Hepatocyte (in vitro differentiated cells): ENCODE measurements around the gene SLC51A. TPM values are rescaled to one million over a fixed set of nuclear protein-coding genes. Genes with fewer than 3 reads are reported as not detected.

Experiments used
- DNase-seq: peaks from one replicate; pipeline ENCODE4 v3.0.0-alpha.2; 2016; ENCODE audit warnings: low spot score
- H2AFZ ChIP-seq: fragments of 200-600 bp; sonication (generic); 2 replicates; pipeline ENCODE4 v1.6.0; 2016; ENCODE audit warnings: antibody characterized with exemption, mild to moderate bottlenecking
- H3K27ac ChIP-seq: fragments of 200-600 bp; sonication (generic); 2 replicates; pipeline ENCODE4 v1.5.1; 2016; ENCODE audit warnings: mild to moderate bottlenecking
- H3K27me3 ChIP-seq: fragments of 200-600 bp; sonication (generic); 2 replicates; pipeline ENCODE4 v1.6.1; 2016
- H3K36me3 ChIP-seq: fragments of 200-600 bp; sonication (generic); replicated peaks from 2 replicates; pipeline ENCODE4 v1.5.1; 2016; ENCODE audit warnings: low read depth; ENCODE audit not compliant: insufficient read depth
- H3K4me1 ChIP-seq: fragments of 200-600 bp; sonication (generic); 2 replicates; pipeline ENCODE4 v1.5.1; 2016; ENCODE audit warnings: mild to moderate bottlenecking, moderate library complexity; ENCODE audit not compliant: insufficient read depth
- H3K4me2 ChIP-seq: fragments of 200-600 bp; sonication (generic); 2 replicates; pipeline ENCODE4 v1.6.0; 2016
- H3K4me3 ChIP-seq: fragments of 200-600 bp; sonication (generic); 2 replicates; pipeline ENCODE4 v1.5.1; 2016; ENCODE audit warnings: mild to moderate bottlenecking
- H3K79me2 ChIP-seq: fragments of 200-600 bp; sonication (generic); 2 replicates; pipeline ENCODE4 v1.6.0; 2017; ENCODE audit warnings: mild to moderate bottlenecking
- H3K9me2 ChIP-seq: fragments of 200-600 bp; sonication (generic); replicated peaks from 2 replicates; pipeline ENCODE4 v1.6.0; 2017; ENCODE audit warnings: mild to moderate bottlenecking; ENCODE audit not compliant: insufficient read depth
- H3K9me3 ChIP-seq: fragments of 200-600 bp; sonication (generic); 2 replicates; pipeline ENCODE4 v1.5.1; 2016; ENCODE audit warnings: low read depth, mild to moderate bottlenecking
- H4K20me1 ChIP-seq: fragments of 200-600 bp; sonication (generic); 2 replicates; pipeline ENCODE4 v1.6.0; 2016; ENCODE audit warnings: mild to moderate bottlenecking; ENCODE audit not compliant: insufficient read depth, poor library complexity, severe bottlenecking
- EZH2 ChIP-seq: fragments of 200-600 bp; sonication (generic); IDR thresholded peaks from 2 replicates; pipeline ENCODE4 v1.6.1; 2016; ENCODE audit warnings: antibody characterized with exemption, mild to moderate bottlenecking, borderline replicate concordance
- EZH2phosphoT487 ChIP-seq: fragments of 200-600 bp; sonication (generic); IDR thresholded peaks from one replicate; pipeline ENCODE4 v1.6.1; 2018; ENCODE audit warnings: antibody characterized with exemption, mild to moderate bottlenecking, low read depth, moderate library complexity; ENCODE audit not compliant: unreplicated experiment, severe bottlenecking
- WGBS: methylation state at CpG from one replicate; pipeline ENCODE4 v1.1.6; 2016; ENCODE audit warnings: low lambda C conversion rate; ENCODE audit errors: missing lambda C conversion rate; 5-methylcytosine and 5-hydroxymethylcytosine counted together
- polyA plus RNA-seq: library from polyadenylated mRNA; unstranded; fragments of >200 nt; fragmentation: Nextera tagmentation; extraction: Ambion mirVana; gene quantifications from 2 replicates; pipeline ENCODE4 v1.2.1, GENCODE V29; 2016
- total RNA-seq: library from RNA; depleted of rRNA; stranded (reverse); fragments of >200 nt; gene quantifications from 2 replicates; pipeline ENCODE4 v1.2.3, GENCODE V29; 2014
- TF ChIP-seq, protein P1 (sequence below): fragments of 200-600 bp; sonication (generic); IDR thresholded peaks from 2 replicates; pipeline ENCODE4 v1.5.1; 2016; ENCODE audit warnings: antibody characterized with exemption, mild to moderate bottlenecking; ENCODE audit not compliant: poor library complexity

Gene SLC51A
- total and polyA plus RNA-seq, 2 experiments from 2014 or later: 3.9 to 15.8 TPM

GRCh38 chr3:196225086-196225485 lies 8.8 kb downstream of the SLC51A start:
- Histone ChIP-seq H3K9me2 (no peaks in the 10 kb centered on the region), H2AFZ (no peak overlapping the region), H3K36me3 (no peaks in the 10 kb centered on the region), H3K4me3 (no peak overlapping the region), H4K20me1 (no peaks in the 10 kb centered on the region), H3K4me1 (no peaks in the 10 kb centered on the region), H3K27me3 (no peaks in the 10 kb centered on the region), H3K4me2 (no peak overlapping the region), H3K27ac (no peak overlapping the region), H3K9me3 (no peaks in the 10 kb centered on the region), H3K79me2 (no peaks in the 10 kb centered on the region)
- WGBS: 95% methylated on average over 10 of the region's 10 CpGs
- TF ChIP-seq EZH2 (no peak), EZH2phosphoT487 (no peak)
- TF ChIP-seq, protein P1, sequence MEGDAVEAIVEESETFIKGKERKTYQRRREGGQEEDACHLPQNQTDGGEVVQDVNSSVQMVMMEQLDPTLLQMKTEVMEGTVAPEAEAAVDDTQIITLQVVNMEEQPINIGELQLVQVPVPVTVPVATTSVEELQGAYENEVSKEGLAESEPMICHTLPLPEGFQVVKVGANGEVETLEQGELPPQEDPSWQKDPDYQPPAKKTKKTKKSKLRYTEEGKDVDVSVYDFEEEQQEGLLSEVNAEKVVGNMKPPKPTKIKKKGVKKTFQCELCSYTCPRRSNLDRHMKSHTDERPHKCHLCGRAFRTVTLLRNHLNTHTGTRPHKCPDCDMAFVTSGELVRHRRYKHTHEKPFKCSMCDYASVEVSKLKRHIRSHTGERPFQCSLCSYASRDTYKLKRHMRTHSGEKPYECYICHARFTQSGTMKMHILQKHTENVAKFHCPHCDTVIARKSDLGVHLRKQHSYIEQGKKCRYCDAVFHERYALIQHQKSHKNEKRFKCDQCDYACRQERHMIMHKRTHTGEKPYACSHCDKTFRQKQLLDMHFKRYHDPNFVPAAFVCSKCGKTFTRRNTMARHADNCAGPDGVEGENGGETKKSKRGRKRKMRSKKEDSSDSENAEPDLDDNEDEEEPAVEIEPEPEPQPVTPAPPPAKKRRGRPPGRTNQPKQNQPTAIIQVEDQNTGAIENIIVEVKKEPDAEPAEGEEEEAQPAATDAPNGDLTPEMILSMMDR: no peak
- DNase-seq: no peak

DNA sequence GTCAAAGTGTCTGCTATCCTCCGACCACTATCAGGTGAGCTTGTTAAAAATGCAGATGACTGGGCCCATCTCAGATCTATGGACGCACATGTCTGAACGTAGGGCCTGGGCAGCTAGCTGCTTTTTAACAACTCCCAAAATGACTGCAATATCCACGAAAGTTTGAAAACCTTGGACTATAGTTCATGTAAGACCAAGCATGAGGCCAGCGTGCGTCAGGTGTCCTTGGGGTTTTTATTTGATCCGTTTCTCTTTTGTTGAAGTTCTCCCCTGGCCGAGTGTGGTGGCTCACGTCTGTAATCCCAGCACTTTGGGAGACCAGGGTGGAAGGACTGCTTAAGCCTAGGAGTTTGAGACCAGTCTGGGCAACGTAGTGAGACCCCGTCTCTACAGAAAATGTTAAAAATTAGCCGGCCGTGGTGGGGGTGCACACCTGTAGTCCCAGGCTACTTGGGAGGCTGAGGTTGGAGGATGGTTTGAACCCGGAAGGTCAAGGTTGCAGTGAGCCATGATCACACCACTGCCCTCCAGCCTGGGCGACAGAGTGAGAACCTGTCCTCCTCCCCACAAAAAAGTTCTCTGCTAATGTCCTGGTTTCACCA lies 9.5 kb downstream of the SLC51A start:
- H3K79me2 ChIP-seq: no peaks in the 10 kb centered on the region
- no peaks in the 10 kb centered on the region for H3K9me2 ChIP-seq
- no peaks in the 10 kb centered on the region for H3K4me1 ChIP-seq
- H3K9me3 ChIP-seq: no peaks in the 10 kb centered on the region
- no peaks in the 10 kb centered on the region for H4K20me1 ChIP-seq
- TF ChIP-seq EZH2phosphoT487 (no peak), EZH2 (no peak)
- TF ChIP-seq, protein P1: no peak
- H3K27ac ChIP-seq: no peak overlapping the region
- no peaks in the 10 kb centered on the region for H3K36me3 ChIP-seq
- H3K4me3 ChIP-seq: no peak overlapping the region
- DNase-seq: no peak
- no peak overlapping the region for H2AFZ ChIP-seq
- no peaks in the 10 kb centered on the region for H3K27me3 ChIP-seq
- WGBS: 95% methylated on average over 15 of the region's 15 CpGs
- no peak overlapping the region for H3K4me2 ChIP-seq

DNA sequence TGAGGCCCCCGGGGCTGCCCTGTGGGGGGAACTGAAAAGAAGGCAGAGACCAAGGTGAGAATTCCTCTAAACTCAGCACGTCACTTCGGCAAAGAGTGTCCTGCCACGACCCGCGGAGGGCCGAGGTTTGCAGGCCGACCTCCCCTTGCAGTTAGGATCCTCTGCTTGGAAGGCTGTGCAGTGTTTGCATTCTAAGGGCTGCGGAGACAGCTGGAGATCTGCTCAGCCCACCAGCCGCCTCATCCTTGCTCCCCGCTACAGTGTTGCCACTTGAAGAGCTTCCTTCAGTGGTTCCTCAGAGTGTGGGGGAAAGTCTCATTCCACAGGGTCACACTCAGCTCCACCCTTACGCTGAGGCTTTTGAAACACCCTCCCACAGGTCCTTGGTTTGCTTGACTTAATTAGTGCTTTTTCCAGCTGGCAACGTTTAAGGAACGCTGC lies 10.8 kb downstream of the SLC51A start:
- H3K27ac ChIP-seq: no peak overlapping the region
- no peak for TF ChIP-seq EZH2
- TF ChIP-seq, protein P1: no peak
- H2AFZ ChIP-seq: no peak overlapping the region
- no peak overlapping the region for H3K4me3 ChIP-seq
- no peaks in the 10 kb centered on the region for H3K4me1 ChIP-seq
- DNase-seq: no peak
- no peaks in the 10 kb centered on the region for H3K36me3 ChIP-seq
- H3K79me2 ChIP-seq: no peaks in the 10 kb centered on the region
- no peaks in the 10 kb centered on the region for H3K9me3 ChIP-seq
- WGBS: 83% methylated on average over 14 of the region's 14 CpGs
- no peaks in the 10 kb centered on the region for H4K20me1 ChIP-seq
- no peak overlapping the region for H3K4me2 ChIP-seq
- H3K27me3 ChIP-seq: no peaks in the 10 kb centered on the region
- H3K9me2 ChIP-seq: no peaks in the 10 kb centered on the region
